Nucleus accumbens (tissue), 56 donors: ENCODE results near the gene FHL3.
A peak's percentile ranks its signal among the peaks of the same experiment; 100 is the strongest.
"Not testable (repeated sequence)": the region's sequence is repeated elsewhere in the genome, so short reads cannot be mapped to it uniquely, and the experiment has no call there.

Experiments used
- DNase-seq, 56 donors: peaks; one replicate each; lab custom pipeline; 2025; lab: John Stamatoyannopoulos, UW

Gene FHL3

DNA sequence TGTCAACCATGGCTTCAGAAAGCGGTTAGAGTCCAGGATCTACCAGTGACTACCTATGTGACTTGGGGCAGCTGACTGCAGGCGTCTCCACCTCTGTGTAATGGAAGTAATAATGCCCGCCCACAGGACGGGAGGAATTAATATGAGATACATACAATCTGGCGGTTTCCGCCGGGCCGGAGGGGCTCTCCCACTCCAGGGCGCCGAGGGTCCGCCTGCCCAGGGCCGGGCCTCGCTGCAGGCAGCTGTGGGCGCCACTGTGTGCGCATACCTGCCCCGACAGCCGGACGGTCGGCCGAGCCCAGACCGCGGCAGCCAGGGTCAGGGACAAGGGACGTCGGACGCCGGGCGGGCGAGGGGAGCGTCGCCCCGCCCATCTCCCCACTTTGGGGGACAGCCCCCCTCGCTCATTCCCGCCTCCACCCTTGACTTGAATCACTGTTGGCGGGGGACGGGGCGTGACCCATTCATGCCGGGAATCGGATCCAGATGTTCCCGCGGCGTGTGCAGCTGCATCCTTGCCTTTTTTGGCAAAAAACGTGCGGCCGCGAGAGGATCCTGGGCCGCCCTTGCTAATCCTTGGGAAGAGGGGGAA is 9.5 kb downstream of the FHL3 start:
- DNase-seq = peak in 8 of 56 donors; percentile 18 to 72 (median 41)

DNA sequence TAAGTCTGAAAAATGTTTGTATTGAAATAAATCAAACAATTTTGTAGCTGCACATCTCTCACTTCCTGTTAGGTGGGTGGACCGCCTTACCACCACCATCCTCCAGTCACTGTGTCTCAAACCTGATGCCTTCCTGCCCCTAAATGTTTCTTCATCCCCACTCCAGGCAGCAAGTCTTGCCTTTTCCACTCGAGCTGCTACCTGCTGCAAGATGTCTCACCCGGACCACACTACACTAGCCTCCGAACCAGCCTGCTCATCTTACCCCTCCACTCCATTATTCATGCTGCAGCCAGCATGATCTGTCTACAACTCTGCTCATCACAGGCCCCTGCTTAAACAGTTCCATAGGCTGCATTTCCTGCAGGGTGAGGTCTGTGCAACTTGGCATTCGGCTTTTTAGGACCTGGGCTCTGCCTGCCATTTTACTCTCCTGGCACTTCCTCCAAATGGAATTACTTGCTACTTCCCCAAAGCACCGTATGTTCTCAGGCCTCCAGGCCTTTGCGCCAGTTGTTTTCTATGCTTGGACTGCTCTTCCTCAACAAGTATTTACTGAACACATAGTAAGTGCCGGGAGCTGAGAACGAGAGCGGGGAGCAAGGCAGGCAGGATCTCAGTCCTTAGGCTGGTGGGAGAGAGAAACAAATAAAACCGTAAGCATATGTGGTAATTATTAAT is 10.3 kb downstream of the FHL3 start:
- DNase-seq = no peak

DNA sequence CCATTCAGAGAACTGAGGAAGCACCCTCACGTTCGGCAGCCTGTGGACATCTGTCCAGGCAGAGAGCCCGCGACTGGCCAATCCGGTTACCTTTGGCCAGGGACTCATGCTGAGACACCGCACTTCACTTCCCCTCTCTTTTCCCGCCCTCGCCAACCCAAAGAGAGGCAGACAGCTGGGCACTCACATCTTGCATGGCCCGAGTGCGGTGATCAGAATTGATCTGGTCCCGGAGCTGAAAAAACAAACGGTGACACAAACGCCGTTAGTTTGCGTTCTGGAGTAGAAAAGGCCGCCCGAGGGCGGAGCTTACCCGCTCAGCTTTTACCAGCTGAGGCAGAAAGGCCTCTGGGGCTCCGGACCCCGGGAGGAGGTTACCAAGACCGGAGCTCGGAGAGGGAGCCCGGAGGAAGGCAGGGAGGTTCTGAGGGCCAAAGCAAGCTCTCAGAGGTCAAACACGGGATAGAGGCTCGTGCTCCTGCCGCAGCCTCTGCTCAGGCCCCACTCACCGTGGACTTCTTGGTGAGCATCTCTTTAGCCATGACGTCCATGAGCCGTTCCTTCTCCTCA is 15.9 kb downstream of the FHL3 start:
- DNase-seq = peak in 5 of 56 donors; percentile 39 to 76 (median 43)

DNA sequence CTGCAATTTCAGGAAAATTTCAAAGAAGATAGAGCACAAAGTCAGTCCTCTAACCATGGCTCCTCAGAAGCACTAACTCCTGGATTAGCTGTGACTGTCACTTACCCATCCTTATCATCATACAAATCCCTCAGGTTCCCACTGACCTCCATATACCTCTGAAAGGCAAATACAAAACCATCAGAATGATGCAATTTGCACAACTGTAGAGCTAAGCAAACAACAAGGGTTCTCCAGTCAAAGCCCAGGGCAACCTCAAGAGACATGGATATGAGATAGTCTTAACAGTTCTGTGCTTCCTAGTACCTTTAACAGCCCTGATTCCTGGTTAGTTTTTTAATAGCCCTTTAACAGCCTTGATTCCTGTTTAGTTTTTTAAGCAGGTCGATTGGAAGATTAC is 17.6 kb downstream of the FHL3 start:
- DNase-seq = no peak

DNA sequence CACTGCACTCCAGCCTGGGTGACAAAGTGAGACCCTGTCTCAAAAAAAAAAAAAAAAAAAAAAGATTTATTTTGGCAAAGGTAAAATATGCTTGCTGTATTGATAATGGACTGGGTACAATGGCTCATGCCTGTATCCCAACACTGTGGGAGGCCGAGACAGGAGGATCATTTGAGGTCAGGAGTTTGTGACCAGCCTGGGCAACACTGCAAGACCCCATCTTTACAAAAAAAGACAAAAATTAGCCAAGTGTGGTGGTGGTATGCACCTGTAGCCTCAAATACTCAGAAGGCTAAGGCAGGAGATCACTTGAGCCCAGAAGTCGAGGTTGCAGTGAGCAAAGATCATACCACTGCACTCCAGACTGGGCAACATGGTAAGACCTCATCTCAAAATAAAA is 21.8 kb downstream of the FHL3 start:
- DNase-seq = no peak

DNA sequence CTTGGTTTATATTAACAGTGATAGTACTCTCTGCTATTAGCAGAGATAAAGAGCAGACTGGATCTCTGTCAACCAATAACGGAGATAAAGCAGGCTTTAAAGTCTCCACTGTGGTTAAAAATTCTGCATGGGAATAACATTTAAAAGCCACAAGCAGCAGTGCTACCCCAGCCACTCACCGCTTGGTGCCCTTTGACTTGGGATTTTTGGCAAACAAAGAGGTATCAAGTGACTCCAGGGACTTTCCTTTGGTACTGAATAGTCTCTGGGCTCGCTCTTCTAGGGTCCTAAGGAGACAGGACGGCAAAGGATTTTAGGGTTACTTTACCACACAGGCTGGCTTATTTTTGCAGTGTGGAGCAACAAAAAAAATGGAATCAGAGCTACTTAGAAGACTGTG is 26.8 kb downstream of the FHL3 start:
- no peak for DNase-seq

DNA sequence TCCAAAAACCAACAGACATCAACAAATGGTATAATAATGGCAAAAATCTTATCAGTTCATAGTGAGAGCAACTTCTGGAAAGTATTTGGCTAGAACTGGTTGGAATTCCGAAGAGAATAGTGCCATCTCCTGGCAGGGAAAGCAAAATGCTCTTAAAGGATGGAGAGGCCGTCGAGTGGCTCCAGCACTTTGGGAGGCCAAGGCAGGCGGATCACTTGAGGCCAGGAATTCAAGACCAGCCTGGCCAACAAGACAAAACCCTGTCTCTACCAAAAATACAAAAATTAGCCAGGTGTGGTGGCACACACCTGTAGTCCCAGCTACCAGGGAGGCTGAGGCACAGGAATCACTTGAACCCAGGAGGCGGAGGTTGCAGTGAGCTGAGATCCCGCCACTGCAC is 30.2 kb downstream of the FHL3 start:
- peak in 2 of 56 donors; percentile 7 to 16 for DNase-seq

DNA sequence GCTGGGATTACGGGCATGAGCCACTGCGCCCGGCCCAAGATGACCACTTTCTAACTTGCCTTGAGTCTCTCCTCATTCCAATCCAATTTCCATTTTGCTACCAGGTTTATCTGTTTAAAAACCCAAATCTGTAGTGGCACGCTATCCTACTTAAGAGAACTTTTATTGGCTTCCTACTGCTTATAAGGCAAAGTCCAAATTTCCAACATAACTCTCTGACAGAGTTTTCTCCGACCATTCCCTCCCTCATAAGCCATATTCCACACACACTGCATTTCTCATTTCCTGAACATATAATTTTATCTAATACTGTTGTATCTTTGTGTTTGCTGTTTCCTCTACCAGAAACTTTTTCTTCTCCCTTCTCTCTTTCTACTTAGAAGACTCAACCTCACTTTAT is 30.7 kb downstream of the FHL3 start:
- no peak for DNase-seq

DNA sequence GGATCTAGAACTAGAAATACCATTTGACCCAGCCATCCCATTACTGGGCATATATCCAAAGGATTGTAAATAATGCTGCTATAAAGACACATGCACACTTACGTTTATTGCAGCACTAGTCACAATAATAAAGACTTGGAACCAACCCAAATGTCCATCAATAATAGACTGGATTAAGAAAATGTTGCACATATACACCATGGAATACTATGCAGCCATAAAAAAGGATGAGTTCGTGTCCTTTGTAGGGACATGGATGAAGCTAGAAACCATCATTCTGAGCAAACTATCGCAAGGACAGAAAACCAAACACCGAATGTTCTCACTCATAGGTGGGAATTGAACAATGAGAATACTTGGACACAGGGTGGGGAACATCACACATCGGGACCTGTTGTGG is 31.6 kb downstream of the FHL3 start:
- not testable (repeated sequence) for DNase-seq

DNA sequence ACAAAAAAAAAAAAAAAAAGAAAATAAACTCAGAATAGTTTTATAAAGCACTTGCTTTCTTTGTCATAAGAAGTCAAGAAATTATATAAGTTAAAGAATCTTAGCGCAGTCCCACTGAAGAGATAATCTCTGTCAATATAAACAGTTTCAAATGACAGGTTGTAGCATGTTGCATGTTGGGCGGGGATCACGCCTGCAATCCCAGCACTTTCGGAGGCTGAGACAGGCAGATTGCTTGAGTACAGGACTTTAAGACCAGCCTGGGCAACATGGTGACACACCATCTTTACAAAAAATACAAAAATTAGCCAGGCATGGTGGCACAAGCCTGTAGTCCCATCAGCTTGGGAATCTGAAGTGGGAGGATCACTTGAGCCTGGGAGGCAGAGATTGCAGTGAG is 40.0 kb downstream of the FHL3 start:
- no peak for DNase-seq

DNA sequence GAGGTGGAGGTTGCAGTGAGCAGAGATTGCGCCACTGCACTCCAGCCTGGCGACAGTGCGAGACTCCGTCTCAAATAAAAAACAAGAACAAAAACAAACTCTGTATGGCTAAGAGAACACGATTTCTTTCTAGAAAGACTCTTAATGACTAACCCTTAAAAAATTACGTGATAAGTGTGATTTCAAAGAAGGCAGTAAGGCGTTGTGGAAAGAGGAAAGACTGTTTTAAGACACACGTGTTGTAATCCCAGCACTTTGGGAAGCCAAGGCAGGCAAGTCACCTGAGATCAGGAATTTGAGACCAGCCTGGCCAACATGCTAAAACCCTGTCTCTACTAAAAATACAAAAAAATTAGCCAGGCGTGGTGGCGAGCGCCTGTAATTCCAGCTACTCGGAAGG is 41.2 kb downstream of the FHL3 start:
- DNase-seq = not testable (repeated sequence)

DNA sequence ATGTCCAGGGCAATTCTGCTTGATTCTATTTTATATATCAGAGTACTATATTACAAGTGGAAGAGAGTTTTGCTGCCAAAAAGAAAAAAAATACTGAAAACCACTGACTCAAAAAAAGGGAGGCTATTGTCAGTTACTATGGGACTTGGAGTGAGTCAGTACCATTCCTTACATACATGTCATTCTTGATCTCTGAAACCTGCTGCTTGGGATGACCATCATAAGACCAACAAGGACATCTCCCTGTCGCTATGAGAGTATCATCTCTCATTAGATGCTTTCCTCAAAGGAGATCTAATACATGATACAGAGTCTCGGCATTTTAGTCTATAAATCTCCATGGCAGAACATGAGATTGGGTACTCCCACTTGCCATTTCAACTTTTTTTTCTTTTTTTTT is 46.6 kb downstream of the FHL3 start:
- DNase-seq = no peak

DNA sequence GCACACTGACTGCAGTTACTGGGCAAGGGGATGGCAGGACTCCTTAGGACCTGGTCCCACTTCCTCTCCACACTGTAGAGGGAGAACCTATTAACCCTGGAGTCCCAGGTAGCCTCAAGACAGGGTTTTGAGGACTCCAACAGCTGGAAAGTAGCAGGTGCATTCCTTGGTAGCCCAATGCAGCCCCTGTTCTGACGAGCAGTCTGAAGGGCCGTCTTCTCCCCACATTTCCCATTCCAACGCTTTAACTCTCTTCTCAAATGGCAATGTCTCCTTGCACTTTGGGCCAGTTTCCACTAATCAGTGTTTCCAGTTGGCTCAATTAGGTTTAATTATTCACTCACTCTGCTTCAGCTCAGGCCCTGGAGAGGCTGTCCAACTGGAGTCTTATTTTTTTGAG is 49.6 kb downstream of the FHL3 start:
- no peak for DNase-seq

DNA sequence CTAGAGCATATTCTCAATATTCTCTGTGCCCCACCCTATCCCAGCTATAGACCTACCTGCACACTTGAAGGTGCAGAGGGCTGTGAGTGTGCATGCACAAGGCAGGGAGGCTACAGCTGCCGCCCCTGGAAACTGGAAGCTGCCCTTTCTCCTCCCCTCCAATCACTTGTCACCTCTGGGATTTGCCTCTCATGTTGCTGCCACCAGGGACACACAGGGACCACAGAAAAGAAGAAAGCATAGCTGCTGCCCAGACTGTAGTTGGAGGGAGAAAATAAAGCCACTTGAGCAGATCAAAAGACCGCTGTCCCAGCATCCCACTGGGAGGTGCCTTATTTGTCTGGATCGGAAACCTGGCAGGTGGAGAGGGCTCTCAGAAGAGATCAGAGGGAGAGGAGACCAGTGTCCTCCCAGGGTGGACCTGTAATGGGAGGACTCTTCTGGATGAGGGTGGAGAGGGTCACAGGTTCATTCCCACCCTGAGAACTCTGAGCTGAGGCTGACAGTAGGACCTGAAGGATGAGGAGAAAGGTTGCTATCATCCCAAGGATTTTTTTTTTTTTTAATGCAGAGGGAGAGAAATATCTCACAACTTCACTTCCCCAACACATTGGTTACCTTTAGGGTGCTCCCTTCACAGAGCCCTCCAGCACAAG is 50.9 kb downstream of the FHL3 start:
- DNase-seq = no peak

DNA sequence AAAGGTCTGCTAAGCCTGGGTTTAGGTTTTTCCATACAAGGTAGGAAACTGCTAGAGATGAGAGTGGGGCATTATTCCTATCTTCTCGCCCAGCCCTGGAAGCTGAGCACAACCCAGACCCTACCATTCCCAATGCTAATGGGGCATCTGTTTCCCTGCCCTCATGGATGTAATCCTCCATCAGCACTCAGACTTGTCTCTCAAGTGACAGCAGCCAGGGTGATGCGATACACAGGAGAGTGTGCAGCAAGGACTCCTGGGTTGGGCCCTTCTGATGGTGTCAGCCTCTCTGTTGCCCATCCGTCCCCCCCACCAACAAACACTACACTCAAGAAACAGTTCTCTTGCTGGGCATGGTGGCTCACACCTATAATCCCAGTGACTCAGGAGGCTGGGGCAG is 52.6 kb downstream of the FHL3 start:
- no peak for DNase-seq

DNA sequence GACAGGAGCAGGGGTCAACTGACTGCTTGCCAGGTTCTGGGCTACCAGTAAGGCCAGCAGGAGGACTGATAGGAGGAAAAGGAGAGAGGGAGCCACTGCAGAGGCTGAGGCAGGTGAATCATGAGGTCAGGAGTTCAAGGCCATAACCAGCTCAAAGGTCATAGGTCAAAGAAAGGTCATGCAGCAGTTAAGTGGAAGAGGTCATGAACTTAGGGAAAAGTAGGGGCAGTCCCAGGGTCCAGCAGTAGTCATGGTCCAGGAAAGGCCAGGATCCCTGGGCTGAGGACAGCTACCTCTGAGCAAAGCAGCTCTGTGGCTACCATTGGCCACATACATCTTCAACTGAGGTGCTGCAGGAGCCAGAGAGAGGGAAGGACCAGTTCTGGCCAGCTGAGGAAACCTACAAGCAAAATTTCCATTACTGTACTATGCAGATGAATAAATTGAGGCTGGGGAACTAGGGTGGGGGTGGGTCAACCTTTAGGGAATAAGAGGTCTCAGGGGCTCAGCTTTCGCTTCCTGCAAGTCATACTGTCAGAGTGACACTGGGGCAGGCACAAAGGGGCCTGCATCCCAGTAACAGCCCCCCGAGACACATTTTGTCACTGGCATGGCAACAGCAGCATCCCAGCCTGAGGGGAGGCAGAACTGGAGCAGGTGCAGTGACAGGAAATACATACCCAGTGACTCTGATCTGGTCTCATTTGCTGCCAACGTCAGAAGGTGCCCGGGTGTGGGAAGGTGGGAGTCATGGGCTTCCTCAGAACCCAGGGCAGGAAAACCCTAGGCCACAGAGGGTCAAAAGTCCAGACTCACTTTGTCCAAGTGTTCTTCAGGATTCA is 53.3 kb downstream of the FHL3 start:
- DNase-seq = no peak

DNA sequence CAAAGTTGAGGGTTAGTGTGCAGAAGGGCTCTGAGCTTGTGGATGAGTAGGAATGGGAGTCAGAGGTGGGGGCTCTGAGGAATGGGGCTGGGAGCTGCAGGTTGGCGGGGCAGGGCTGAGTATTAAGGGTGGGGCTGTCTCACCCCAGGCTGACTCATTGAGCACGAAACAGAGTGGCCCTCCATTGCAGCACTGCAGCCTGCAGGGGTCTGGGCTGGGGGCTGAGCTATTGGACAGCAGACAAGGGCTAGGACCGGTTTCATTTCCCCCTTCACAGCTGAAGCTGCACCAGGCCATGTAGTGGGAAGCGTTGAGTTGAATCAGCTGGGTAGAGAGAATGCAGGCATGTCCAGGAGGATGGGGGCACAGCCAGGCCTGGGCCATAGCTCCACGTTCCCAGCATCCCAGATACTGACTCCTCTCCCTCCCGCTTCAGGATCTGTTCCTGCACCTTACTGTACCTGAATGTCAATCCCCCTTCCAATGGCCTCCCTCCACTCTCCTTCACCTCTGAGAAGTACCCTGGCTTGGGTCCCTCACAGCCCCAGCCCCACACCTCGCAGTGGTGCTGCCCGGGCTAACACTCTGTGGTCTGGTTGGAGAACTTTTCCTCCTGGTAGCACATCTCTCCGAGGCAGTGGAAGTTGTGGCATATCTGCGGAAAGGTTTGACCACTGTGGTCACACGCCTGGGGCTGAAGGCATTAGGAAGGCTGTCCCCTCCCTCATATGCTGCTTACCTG is 54.1 kb downstream of the FHL3 start:
- DNase-seq = no peak

DNA sequence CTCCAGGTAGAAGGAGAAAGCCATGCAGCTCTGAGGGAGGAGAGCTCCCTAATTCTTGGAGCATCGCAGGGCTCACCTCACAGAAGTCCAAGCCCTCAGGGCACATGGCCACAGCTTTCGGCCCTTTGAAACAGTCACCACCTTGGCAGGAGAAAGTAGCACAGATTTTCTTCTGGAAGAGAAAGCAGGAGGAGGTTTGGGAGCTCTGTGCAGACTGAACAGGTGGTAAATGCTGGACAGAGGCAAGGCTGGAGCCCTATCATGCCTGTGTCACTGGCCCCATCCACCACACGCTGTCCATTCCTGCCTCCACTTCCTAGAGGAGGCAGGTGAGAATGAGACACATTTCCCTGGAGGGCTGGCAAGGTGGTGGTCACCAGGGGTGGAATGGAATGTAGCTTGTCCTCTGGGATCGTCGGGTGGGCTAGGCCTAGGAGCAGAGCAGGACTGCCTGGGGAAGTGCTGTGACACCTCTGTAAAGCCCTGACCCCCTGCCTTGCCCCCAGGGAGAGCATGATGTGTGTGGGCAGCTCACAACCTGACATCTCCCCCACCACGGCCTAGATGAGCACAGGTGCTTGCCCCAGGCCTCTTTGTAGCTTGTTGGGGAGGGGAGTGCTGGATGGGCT is 55.7 kb downstream of the FHL3 start:
- no peak for DNase-seq

DNA sequence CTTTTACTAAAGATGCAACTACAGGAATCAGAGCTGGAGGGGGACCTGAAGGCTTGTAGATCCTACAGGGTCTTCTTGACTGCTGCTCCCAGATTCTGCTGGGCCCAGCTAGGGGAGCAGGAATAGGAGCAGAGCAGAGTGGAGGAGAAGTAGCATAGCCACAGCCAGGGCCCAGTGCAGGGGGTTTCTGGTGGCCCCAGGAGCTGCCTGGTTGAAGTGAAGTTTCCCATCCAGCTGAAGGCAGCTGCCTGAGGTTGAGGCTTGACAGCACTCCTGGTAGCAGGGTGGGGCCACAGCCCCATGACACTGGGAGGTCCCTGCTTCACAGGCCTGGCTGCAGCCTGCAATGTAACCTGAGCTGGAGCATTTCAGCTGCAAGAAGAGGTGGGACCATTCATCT is 56.5 kb downstream of the FHL3 start:
- no peak for DNase-seq

DNA sequence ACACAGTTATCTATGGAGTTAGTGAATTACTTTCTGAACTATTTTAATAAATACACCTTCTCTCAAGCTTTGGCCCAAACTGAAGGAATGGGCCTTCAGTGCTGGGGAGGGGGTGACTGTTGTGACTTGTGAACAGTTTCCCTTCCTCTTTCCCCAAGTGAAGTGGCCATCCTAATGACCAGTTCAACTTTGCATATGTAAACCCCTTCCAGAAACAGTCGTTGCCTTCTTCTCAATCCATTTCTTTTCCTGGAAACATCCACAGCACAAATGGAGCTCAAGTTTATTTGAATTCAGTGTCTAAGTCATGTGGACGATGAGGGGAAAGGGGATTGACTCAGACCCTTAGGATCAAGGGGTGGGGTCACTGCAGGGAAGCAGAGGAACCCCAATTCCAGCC is 57.1 kb downstream of the FHL3 start:
- DNase-seq = no peak
